ENCODE data around the gene SCGB2B2. TPM values are rescaled to one million over a fixed set of nuclear protein-coding genes. Genes with fewer than 3 reads are reported as not detected.

SCGB2B2 gene
- total and polyA plus RNA-seq, 2 of the 4 experiments (the other 2 are of a cell fraction), result not detected

DNA sequence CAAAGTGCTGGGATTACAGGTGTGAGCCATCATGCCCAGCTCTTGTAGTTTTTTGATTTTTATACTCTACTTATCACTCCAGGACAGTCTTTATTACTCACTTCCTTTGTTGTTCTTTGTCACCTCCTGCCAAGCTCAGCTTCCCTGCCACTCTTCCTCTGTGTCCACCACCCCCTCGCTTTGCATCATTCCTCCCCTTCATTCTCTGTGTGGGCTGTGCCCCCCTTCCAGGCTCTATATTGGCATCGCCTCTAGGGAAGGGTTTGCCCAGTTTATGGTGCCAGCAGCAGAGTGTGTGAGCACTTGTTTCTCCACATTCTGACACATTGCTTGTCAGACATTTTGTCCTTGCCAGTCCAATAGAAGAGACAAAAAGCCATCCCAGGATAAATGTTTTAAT is 15.6 kb upstream of the SCGB2B2 start:
- ChIA-PET POLR2A (ENCODE audit: unreplicated experiment) (no interaction called here), CTCF (no interaction called here)
- no TSS peak for BruUV-seq (replicated peaks)
- no peaks in the 10 kb centered on the region for H3K4me1 ChIP-seq (ENCODE audit: control insufficient read depth, insufficient read depth, low read length)
- no peak overlapping the region for H3K14ac ChIP-seq (replicated peaks; ENCODE audit: low read depth, low read length)
- no peak overlapping the region for H4K8ac ChIP-seq (ENCODE audit: low read depth in 2 of 2, low read length in 2 of 2)
- H4K5ac ChIP-seq (ENCODE audit: low read depth, low read length), result no peak overlapping the region
- no peak overlapping the region for H3K9ac ChIP-seq (ENCODE audit: low read depth, low read length)
- no peak overlapping the region for H3K23ac ChIP-seq (ENCODE audit: low read depth, low read length)
- TF ChIP-seq, protein P1, sequence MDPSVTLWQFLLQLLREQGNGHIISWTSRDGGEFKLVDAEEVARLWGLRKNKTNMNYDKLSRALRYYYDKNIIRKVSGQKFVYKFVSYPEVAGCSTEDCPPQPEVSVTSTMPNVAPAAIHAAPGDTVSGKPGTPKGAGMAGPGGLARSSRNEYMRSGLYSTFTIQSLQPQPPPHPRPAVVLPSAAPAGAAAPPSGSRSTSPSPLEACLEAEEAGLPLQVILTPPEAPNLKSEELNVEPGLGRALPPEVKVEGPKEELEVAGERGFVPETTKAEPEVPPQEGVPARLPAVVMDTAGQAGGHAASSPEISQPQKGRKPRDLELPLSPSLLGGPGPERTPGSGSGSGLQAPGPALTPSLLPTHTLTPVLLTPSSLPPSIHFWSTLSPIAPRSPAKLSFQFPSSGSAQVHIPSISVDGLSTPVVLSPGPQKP (IDR thresholded peaks at IDR 0.05; ENCODE audit: borderline replicate concordance, low read depth, low read length), result no peak
- no peak for TF ChIP-seq SMC3 (IDR thresholded peaks at IDR 0.05; ENCODE audit: low read depth, low read length)
- TF ChIP-seq, protein P2, sequence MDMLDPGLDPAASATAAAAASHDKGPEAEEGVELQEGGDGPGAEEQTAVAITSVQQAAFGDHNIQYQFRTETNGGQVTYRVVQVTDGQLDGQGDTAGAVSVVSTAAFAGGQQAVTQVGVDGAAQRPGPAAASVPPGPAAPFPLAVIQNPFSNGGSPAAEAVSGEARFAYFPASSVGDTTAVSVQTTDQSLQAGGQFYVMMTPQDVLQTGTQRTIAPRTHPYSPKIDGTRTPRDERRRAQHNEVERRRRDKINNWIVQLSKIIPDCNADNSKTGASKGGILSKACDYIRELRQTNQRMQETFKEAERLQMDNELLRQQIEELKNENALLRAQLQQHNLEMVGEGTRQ (IDR thresholded peaks at IDR 0.05; ENCODE audit: low read depth, low read length), result no peak
- TF ChIP-seq RAD21 (IDR thresholded peaks at IDR 0.05; ENCODE audit: low read length), result no peak
- no peak for TF ChIP-seq CEBPB (IDR thresholded peaks at IDR 0.05; ENCODE audit: low read depth, low read length)
- no peak for TF ChIP-seq NFE2L2 (IDR thresholded peaks at IDR 0.05; ENCODE audit: low read depth, low read length)
- no peak for TF ChIP-seq RCOR1 (IDR thresholded peaks at IDR 0.05; ENCODE audit: insufficient replicate concordance, low read length)
- TF ChIP-seq MAZ (IDR thresholded peaks at IDR 0.05; ENCODE audit: borderline replicate concordance, low read depth, low read length), result no peak
- no peak overlapping the region for H2AK9ac ChIP-seq (replicated peaks; ENCODE audit: low read depth, low read length, poor library complexity)
- H3K9me3 ChIP-seq (ENCODE audit: control insufficient read depth, insufficient read depth, low read length), result no peaks in the 10 kb centered on the region
- H2BK20ac ChIP-seq (ENCODE audit: low read depth, low read length), result no peak overlapping the region
- DNase-seq, result no peak
- no peaks in the 10 kb centered on the region for H3K27me3 ChIP-seq (ENCODE audit: control insufficient read depth, insufficient read depth, low read length)
- no CpG with 5 or more reads among the region's 2 CpGs for WGBS, 2 experiments (ENCODE audit: extremely low coverage in 2 of 2, insufficient read length in 1 of 2)
- no peak overlapping the region for H3K4ac ChIP-seq (ENCODE audit: low read depth, low read length)
- no peak overlapping the region for H2AK5ac ChIP-seq (ENCODE audit: low read depth, low read length)
- no peak overlapping the region for H2BK120ac ChIP-seq (ENCODE audit: low read depth, low read length)
- in situ Hi-C loops (cut with MboI; ENCODE audit: low sequenced_read_pairs) (no loop called here), dilution Hi-C loops (cut with HindIII; ENCODE audit: low sequenced_read_pairs, unreplicated experiment) (no loop called here), intact Hi-C loops (cut with micrococcal nuclease) (no loop called here)
- H3K9me1 ChIP-seq (ENCODE audit: insufficient read depth, low read length), result no peaks in the 10 kb centered on the region
- H3K4me2 ChIP-seq (ENCODE audit: low read depth, low read length), result no peak overlapping the region
- no peak overlapping the region for H3K4me3 ChIP-seq (ENCODE audit: insufficient read depth, low read depth, low read length)
- H3K27ac ChIP-seq (ENCODE audit: insufficient read depth, low read length), result no peak overlapping the region
- no peak for ATAC-seq (ENCODE audit: low read depth)
- H2BK5ac ChIP-seq (ENCODE audit: low read depth, low read length, poor library complexity, severe bottlenecking), result no peak overlapping the region
- H3K36me3 ChIP-seq (ENCODE audit: control insufficient read depth, insufficient read depth, low read length), result no peaks in the 10 kb centered on the region
- H3K79me1 ChIP-seq (ENCODE audit: low read depth in 1 of 2, low read length in 2 of 2), result no peaks in the 10 kb centered on the region
- peak overlapping the region; percentile 34 for H2AFZ ChIP-seq (replicated peaks; ENCODE audit: low read length, poor library complexity)
- no peak overlapping the region for H2BK15ac ChIP-seq (ENCODE audit: low read depth, low read length)
- no peak overlapping the region for H3K56ac ChIP-seq (ENCODE audit: extremely low read depth, insufficient read depth, low read length)
- no peak overlapping the region for H3K18ac ChIP-seq (ENCODE audit: low read depth, low read length)
- no peaks in the 10 kb centered on the region for H4K20me1 ChIP-seq (ENCODE audit: insufficient read depth, low read length)
- no peak overlapping the region for H4K91ac ChIP-seq (ENCODE audit: insufficient read depth, low read depth, low read length)

Data from IMR-90 (cell line).